ENCODE measurements around the gene ROR2.

- TF ChIP-seq ATF6 (CRISPR knock-in tag; conservative IDR thresholded peaks at IDR 0.05) (no peak), ADNP (CRISPR knock-in tag; IDR thresholded peaks at IDR 0.05) (no peak), ZNF639 (CRISPR knock-in tag; conservative IDR thresholded peaks at IDR 0.05) (no peak)
These were observed 106.9 kb downstream of the ROR2 start for GRCh38 chr9:91843093-91843492.
